SHP77 (cell line): Measurements from ENCODE around the gene OR2H2.

Source experiments
- DNase-seq, 2 experiments: peaks; one replicate each; lab custom pipeline; 2025; lab: John Stamatoyannopoulos, UW

Gene OR2H2

DNA sequence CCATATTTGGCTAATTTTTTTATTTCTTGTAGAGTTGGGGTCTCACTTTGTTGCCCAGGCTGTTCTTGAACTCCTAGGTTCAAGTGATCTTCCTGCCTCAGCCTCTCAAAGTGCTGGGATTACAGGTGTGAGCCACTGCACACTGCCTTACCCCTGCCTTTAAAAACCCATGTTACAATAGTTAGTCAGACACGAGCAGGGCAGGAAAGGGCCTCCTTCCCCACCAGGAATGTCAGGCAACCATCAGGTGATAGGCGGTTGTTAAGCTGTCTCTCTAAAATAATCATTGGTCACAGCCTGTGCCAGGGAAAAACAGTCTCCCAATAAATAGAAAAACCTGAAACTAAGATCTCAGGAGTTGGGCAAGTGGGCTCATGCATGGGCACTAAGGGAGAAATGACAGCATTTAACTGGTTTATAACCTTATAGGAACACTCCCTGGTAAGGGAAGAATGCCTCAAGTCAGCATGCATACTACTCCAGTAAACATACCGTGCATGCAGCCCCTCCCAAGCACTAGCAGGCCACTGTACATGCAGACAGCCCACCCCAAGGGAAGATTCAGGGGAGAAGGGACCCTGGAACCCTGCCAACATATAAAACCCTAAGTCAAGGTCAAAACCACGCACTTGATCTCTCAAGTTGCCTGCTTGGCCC is 8.4 kb downstream of the OR2H2 start:
- DNase-seq: no peak

DNA sequence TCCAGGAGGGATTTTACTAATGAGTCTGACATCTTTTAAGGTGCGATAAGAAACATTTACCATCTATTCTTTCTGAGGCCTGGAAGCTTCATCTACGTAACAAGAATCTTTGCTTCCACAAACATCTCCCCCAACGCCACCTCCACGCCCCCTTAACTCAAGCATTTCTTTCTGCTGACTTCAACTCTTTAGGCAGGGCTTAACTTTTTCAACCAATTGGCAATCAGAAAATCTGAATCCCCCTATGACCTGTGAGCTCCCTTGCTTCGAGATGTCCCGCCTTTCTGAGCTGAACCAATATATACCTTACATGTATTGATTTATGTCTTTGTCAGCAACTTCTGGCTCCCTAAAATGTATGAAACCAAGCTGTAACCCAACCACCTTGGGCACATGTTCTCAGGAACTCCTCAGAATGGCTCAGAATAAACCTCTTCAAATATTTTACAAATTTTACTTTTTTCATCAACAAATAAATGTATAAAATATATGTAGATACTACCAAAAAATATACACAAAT is 11.5 kb downstream of the OR2H2 start:
- no peak for DNase-seq

DNA sequence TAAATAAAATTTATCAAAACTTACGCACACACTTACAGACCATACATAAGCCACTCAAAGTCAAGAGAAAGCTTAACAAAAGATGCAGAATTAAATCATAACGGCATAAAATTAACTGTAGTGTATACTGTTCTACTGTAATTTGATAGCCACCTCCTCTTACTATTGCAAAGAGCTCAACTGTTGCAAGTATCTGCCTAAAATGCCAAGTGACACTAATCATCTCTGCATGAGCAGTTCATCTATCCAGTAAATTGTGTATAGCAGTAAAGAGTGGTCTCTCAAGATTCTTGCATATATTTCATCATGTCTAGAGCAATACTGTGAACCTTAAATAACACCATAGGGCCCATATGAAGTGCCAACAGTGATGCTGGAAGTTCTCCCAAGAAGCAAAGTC is 12.3 kb downstream of the OR2H2 start:
- DNase-seq: no peak

DNA sequence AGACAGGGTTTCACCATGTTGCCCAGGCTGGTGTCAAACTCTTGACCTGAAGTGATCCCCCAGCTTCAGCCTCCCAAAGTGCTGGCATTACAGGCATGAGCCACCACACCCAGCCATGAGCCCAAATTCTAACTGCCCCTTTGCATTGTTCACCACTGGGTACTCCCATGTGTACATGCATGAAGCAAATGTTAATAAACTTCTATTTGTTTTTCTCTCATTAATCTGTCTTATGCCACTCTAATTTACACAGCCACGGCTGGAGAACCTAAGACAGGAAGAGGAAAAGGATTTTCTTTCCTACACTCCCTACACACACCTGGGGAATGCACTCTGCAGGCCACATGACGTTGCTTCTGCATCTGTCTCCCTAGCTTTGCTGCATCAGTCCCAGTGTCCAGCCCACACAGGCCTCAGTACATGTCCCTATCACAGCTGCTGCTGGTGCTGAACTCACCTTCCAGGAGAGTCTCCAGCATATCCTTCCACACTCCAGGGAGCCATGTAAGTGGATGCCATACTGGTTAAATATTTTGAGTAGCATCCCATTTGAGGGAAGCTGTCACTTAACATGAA is 13.3 kb downstream of the OR2H2 start:
- no peak for DNase-seq

DNA sequence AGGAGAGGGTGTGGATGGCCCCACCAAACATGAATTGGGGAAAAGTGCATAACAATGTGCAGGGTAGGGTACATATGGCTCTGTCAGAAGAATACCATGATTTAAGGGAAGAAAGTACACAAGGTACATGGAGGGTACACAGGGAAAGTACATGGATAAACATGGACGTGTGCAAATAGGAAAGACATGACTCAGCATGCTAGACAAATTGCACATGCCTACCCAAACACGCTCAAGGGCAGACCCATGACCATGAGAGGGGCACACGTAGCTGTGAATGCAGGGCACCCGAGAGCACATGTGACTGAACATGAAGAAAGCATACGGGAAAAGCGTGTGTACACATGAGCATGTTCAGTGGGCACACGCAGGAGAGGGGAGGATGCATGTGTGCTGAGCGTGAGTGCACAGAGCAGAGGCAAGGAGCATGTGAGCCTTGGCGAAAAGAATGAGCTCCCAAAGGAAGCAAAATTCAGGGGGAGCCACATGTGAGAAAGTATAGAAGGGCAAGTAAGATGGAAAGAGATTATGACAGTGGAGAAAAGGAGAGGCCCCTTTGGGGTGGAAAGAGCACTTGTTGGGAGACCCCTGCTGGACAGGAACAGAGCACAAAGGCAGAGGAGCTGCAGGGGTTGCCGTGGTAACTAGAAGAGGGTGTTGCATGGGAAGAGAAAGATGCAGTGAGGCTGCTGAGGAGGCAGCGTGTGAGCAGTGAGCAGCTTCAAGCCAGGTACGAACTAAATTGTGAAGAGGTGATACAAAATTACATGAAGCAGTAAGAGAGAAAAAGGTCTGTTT is 17.8 kb downstream of the OR2H2 start:
- peak; percentile 15 to 35 for DNase-seq

DNA sequence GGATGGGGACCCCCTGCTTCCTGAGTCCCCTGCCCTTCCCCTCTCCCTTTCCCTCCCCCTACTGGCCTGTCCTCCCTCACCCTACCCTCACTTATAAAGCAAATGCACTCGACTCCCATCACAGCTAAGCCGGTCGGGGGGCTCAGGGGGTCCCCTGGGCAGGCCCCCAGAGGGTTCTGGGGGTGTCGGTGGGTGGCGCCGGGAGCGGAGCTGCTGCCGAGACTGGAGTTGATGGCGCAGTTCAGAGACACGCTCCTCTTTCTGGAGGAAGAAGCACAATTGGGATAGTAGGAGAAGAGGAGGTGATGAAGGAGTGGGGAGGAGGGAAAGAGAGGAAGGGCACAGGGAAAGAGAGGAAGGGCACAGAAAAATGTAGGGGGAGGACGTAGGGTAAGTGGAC is 18.5 kb downstream of the OR2H2 start:
- no peak for DNase-seq

DNA sequence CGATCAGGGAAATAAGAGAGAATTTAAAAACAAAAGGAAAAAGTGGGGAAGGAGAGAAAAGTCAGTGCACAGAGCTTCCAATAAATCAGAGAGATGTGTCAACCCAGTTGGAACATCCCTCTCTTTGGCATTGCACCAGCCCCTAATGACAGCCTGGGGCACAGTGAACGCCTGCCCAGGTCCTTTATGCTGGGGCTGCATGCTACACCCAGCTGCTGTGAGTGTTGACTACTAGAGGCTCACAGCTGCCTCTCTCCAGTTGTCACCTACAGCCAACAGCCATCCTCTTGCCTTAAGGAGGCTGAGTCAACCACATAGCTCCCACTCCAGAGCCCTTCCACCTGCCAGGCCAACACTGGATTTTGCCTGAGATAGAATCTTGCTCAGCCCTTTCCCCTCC is 19.0 kb downstream of the OR2H2 start:
- DNase-seq: peak in 1 of 2 experiments; percentile 5

DNA sequence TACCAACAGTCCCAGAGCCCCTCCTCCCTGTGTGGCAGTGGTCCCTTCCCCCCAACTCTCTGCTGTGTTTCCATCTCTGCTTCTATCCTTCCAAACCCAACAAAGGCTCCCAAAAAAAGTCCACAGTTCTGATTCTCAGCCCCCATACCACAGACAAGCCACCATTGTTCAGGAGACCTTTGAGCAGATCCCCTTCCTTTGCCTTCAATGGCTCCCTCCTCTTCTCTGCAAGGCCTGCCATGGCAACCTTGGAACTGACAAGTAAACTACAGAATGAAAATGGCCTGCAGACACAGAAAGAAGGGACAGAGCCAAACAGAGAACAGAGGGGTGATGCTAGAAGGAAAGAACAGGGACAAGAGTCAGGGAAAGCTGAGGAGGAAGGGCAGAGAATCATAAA is 23.2 kb downstream of the OR2H2 start:
- no peak for DNase-seq

DNA sequence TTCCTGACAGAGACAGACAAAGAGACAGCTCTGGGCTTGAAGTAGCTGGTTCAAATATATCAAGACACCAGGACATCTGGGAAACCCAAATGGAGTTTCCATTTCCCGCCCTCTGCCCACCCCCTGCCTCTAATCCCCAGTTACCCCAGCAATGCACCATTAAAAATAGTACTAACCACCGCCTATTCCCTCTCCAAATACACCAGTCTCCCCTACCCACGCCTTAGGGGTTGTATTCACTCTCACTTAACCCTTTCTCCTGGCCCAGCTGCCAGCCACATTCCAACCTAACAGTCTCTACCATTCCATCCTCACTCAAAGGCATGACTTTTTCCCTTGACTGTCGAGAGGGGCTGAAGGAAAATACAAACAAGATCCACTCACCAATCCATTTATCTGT is 25.6 kb downstream of the OR2H2 start:
- no peak for DNase-seq

DNA sequence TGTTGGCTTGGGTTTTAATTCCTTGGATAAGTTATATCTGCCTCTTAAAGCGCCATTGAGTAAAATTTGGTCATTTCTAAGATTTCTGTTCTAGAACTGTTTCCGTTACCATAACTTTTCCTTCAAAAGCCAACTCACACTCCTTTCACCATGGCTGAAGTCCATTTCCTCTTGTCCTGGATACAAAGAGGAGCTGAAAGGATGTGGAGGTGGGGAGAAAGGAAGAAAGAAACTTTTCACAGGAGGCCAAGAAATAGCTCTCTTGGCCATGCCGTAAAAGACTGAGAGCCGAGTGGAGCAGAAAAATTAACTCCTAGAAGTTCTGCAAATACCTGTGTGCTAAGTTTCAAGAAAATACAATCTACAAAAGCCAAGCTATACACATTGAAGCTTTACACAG is 26.5 kb downstream of the OR2H2 start:
- no peak for DNase-seq

DNA sequence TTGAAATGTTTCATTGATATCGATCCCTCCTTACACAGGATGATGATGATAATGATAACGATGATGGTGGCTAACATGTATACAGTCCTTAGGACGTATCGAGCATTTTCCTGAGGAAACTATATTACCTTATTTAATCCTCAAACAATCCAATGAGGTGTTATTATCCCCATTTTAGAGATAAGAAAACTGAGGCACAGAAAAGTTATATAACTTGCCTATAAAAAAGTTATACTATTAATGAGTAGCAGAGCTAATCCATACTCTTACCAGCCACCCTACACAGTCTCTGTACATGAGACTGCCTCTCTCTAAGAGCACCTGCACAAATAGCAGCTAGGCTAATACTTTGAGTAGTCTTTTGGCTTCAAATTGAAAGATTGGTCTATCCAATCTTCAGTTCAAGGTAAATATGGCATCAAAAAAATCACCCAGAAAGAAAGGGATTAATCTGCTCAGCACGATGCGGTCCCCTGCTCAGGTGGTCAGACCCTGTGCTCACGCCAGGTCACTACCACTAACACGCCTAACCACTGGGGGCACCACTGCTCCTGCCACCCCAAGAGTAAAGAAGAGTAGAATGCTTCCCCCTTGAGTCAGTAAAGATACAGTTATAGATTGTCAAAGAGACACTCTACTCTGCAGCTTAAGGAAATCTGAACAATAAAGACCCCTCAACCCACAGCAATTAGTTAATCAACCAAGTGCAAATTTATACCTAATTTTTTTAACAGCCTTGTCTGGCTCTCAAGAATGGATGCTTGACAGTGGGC is 33.0 kb downstream of the OR2H2 start:
- DNase-seq: no peak

DNA sequence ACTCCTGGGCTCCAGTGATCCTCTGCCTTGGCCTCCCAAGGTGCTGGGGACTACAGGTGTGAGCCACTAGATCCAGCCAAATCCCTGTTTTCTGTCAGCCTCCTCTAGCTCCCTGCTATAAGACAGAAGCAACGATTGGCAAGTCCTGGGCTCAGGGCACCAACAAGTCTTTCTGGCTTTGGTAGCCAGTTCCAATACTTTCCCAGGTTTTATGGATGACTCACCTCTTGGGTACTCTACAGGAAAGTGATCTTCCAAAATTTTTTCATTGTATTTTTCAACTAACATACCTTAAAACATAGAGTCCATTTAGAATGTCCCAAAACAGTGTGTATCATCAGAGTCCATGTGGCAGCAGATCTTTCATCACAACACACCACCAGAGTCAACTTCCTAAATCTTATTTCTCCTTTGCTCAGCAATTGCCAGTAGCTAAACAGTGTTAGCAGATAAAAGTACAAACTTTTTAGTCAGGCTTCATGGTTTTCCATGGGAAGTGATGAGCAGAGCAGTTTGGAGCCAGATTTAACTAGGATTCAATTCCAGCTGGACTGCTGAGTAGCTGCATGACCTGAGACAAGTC is 34.7 kb downstream of the OR2H2 start:
- DNase-seq: no peak

DNA sequence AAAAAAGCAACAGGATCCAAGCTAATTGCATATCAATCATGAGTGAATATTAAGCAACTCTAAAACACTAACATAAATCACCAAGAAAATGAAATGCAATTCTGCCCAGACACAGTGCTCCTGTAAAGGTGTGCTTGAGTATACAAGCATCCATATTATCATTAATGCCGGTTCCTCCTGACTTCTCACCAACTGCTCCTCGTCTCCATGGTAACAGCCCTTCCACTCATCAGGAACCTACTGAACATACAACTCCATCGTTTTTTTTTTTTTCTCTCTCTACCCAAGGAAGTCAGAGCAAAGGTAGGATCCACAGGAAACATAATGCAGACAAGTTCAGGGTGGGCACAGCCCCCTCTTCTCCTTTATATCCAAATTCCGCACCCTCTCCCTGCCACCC is 35.7 kb downstream of the OR2H2 start:
- DNase-seq: no peak

DNA sequence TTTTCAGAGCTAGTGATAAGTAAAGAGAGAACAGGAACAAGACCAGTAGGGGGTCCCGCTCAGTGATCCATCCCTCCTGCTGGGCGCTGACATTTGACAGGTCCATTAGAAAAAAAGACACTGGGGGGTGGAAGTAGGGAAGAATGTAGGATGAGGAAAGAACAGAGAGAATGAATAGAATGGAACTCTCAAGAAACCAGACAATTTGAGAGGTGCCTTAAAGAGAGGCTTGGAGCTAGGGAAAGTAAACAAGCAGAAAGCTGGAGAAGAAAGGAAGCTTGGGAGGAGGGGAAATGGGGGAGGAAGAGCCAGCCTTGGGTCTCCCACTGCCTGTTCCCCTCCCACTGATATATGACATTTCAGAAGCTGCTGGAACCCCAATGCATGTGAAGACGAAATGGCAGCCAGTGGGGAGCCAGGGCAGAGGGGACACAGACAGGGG is 39.6 kb downstream of the OR2H2 start:
- DNase-seq: no peak

DNA sequence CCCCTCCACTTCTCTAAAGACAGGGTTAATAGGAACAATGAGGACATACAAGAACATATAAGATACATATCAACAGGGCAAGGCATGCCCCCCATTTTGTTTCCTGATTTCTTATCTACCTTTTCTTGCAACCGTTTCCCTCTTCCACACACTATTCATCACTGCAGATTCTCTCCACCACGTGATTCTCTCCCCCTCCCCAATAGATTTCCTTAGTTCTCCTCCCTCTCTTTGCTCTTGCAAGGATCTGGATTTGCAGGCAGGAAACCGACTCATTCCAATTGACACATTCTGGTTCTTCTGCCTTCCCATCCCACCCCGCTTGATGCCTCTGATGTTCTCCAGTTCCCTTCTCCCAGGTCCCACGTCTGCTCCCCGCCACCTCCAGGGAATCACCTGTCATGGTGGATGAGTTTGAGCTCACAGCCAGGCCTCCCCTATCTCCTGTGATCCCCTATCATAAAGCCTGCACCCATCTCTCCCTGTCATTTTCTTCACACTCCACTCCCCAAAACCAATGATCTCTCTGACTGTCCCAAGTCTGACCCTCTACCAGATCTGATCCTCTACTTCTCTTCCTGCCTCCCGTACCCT is 40.5 kb downstream of the OR2H2 start:
- no peak for DNase-seq

DNA sequence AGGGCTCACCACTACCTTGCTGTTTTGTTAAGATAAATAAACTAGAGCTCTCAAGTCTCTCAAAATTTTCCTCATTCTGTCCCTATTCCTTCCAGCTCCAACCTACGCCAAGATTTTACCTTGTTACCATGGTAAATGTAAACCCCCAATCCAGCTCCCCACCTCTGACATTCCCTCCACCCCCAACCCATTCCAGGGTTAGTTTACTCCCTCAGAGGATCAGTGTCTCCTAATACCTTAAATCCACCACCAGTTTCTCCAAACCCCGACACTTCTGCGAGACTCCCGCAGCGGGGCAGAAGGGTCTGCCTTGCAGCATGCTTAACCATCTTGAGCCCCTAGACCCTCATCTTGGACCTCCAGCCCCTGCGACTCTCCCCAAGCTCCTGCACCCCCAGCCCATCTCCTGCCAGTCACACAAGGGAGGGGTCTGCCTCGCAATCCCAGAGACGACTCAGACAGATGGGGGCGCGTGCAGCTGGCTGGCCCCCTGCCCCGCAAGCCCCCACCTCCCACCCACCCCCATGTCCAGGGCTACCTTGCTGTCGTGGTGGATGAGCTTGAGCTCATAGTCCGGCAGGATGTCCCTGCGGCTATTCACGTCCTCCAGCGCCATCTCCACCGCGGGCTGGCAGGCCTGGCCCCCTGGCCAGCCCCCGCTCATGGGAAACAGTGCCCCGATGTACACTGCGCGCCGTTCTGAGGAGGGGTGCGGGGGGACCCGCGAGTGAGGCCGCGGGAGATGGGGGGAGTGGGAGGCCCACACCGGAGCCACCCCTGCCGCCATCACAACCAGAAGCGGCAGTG is 42.2 kb downstream of the OR2H2 start:
- DNase-seq: no peak

DNA sequence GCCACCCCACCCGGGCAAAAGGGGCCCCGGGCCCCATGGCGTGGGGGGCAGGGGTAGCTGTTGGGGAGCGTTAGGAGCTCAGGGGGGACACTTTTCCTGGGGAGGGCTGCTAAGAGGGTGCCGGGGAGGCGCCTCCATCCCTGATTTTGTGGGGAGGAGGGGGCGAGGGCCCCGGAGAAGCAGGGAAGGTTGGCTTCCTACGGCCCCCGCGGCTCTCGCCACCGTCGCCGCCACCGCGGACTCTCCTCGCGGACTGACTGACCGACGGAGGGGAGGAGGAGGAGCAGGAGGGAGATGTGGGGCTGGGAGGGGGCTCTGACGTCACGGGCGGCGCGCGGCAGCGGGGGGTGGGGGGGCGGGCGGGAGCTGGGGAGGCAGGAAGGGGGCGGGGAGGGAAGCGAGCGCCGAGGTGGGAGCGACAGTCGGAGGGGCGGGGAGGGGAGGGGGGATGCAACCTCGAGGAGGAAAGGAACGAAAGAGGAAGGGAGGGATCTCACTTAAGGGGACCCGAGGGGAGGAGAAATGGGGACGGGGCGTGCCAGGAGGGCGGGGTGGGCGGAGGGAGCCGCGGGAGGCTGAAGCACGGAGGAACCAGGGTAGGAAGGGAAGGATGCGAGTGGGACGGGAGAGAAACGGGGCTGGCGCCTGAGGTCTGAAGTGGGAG is 43.0 kb downstream of the OR2H2 start:
- DNase-seq: peak; percentile 44 to 50

DNA sequence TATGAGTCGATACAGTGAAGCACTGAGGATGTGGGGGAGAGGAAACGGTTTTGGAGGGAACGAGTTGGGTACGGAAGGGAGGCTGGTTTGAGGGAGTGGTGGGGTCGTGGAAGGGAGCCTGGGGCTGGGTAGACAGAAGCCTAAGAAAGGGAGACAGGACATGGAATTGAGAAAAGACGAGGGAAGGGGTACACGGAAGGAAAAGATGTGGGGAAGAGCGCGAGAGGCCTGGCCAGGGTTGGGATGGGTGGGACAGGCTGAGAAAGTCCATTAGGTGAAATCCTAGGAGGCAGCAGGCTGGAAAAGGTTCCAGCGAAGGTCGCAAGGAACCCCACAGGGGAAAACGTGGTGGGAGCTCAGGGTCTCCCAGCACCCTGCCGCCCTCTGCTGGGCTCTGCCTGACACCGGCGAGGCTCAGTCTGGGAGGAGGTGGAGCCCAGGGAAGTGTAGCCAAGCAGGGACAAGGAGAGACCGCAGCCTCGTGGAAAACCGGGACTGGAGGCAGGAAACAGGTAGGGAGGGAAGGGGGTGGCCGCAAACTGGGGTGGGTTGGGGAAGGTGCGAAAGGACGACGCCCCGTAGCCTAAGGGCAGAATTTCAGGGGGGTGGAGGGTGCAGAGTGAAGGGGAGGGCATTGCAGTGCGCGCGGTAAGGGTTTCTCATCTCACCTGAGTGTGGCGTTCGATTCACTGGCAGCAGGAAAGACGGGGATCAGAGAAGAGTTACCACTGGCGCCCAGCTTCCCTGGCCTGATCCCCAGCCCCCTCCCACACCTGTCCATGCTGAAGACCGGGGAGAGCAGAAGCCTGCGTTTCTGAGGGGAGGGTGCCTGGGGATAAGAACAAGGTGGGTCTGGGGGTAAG is 43.7 kb downstream of the OR2H2 start:
- DNase-seq: peak; percentile 72 to 85

DNA sequence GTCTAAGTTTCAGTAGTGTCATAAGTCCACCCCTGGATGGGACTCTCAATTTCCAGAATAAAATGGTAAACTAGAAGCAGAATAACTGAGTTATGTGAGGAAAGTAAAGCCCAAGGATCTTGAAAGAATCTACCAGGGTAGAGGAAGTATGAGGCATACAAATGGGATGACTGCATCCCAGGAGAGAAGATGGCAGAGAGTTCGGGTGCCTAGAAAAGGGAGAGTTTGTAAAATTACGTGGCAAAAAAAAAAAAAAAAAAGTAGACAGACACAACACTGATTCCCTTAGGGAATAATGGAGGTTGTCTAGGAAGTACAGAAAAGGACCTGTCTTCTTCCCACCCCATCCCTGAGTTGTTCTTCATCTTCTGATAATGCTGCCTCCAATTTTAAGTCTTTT is 44.6 kb downstream of the OR2H2 start:
- no peak for DNase-seq
